Duodenal mucosa (tissue), 2 donors: ENCODE data around the gene PARD6A.

Experiments used
- H3K27ac ChIP-seq: one replicate; pipeline ENCODE4 v1.7.0; 2013; ENCODE audit warnings: low read depth, low read length
- H3K27me3 ChIP-seq, 2 donors: one replicate each; pipeline ENCODE4 v1.7.0; 2013; ENCODE audit warnings: low read length in 2 of 2, control low read depth in 1 of 2; ENCODE audit not compliant: insufficient read depth in 2 of 2, control insufficient read depth in 1 of 2
- H3K36me3 ChIP-seq, 2 donors: one replicate each; pipeline ENCODE4 v1.7.0; 2013; ENCODE audit warnings: low read length in 2 of 2, control low read depth in 1 of 2; ENCODE audit not compliant: insufficient read depth in 2 of 2, control insufficient read depth in 1 of 2
- H3K4me1 ChIP-seq, 2 donors: one replicate each; pipeline ENCODE4 v1.7.0; 2013; ENCODE audit warnings: low read length in 2 of 2, control low read depth in 1 of 2; ENCODE audit not compliant: insufficient read depth in 2 of 2, control insufficient read depth in 1 of 2
- H3K4me3 ChIP-seq, 2 donors: one replicate each; pipeline ENCODE4 v1.7.0; 2013; ENCODE audit warnings: low read length in 2 of 2, low read depth in 1 of 2
- H3K9ac ChIP-seq, 2 donors: one replicate each; pipeline ENCODE4 v1.7.0; 2013; ENCODE audit warnings: low read length in 2 of 2, low read depth in 1 of 2
- H3K9me3 ChIP-seq, 2 donors: one replicate each; pipeline ENCODE4 v1.7.0; 2013; ENCODE audit warnings: low read length in 2 of 2, control low read depth in 1 of 2; ENCODE audit not compliant: control insufficient read depth in 1 of 2

The PARD6A gene, protein sequence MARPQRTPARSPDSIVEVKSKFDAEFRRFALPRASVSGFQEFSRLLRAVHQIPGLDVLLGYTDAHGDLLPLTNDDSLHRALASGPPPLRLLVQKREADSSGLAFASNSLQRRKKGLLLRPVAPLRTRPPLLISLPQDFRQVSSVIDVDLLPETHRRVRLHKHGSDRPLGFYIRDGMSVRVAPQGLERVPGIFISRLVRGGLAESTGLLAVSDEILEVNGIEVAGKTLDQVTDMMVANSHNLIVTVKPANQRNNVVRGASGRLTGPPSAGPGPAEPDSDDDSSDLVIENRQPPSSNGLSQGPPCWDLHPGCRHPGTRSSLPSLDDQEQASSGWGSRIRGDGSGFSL

DNA sequence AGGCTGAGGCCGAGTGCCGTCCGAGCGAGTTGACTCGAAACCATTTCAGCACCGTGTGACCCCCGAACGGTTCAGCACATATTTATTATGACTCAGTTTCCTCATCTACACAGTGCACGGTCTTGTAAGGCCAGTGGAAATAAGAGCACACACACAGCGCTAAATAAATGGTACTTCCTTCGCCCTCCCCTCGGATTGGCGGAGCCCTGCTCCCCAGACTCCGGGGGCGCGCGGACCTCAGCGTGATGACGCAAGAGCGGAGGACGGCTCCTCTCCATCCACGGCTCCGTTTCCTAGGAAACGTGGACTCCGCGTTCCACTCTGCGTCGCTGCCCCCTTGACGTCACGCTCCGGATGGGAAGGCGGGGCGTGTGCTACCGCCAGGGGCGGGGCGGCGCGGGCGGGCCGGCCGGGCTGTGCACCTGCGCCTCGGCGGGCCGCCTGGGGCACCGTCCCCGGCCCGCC is at the start of gene PARD6A:
PARD6A (plus strand) TSS at position 397 of the 465 bp plus-strand sequence. CDS start 79 bp downstream, outside the sequence.
- H3K9me3 ChIP-seq = no peaks in the 10 kb centered on the region
- peaks cover 0 to 1% of the 10 kb centered on the region in 2 donors for H3K27me3 ChIP-seq
- peaks cover 7 to 25% of the 10 kb centered on the region in 2 donors for H3K4me1 ChIP-seq
- peak within 1 kb of the TSS; percentile 89 to 95 for H3K4me3 ChIP-seq
- peaks cover 5 to 9% of the 10 kb centered on the region in 2 donors for H3K36me3 ChIP-seq
- H3K9ac ChIP-seq = peak within 1 kb of the TSS; percentile 84 to 93
- H3K27ac ChIP-seq = peak within 1 kb of the TSS; percentile 98

DNA sequence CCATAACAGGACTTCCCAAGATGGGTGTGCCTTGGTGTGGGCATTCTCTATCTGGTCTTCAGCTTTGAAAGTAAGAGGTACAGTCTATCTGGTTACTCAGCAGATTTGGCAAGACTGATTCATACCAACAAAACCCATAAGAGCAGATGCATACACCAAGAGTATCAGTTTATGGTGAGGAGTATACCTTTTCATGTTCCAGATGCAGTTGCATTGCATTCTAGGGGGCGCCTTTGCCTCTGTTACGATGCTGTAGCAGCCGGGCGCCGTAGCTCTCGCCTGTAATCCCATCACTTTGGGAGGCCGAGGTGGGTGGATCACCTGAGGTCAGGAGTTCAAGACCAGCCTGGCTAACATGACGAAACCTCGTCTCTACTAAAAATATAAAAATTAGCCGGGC is 47.0 kb upstream of the PARD6A start:
- Histone ChIP-seq H3K4me3 (no peak overlapping the region), H3K36me3 (peaks cover 10 to 52% of the 10 kb centered on the region in 2 donors), H3K4me1 (no peaks in the 10 kb centered on the region), H3K27ac (no peak overlapping the region), H3K27me3 (no peaks in the 10 kb centered on the region), H3K9ac (no peak overlapping the region), H3K9me3 (no peaks in the 10 kb centered on the region)

DNA sequence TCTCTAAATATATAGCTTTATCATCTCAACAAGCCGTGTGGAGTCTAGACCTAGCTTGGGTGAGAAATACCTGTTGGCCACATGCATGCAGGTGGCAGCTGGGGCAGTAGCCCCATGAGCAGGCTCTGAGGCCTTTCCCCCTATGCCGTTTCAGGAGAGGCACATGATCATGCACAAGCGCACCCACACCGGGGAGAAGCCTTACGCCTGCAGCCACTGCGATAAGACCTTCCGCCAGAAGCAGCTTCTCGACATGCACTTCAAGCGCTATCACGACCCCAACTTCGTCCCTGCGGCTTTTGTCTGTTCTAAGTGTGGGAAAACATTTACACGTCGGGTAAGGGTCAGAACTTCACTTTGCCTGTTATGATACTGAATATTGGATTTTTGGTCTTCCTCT is 32.5 kb upstream of the PARD6A start:
- H3K9me3 ChIP-seq = no peaks in the 10 kb centered on the region
- no peak overlapping the region for H3K9ac ChIP-seq
- H3K27ac ChIP-seq = no peak overlapping the region
- H3K27me3 ChIP-seq = no peaks in the 10 kb centered on the region
- no peak overlapping the region for H3K4me3 ChIP-seq
- peaks cover 24 to 81% of the 10 kb centered on the region in 2 donors for H3K36me3 ChIP-seq
- H3K4me1 ChIP-seq = no peaks in the 10 kb centered on the region

DNA sequence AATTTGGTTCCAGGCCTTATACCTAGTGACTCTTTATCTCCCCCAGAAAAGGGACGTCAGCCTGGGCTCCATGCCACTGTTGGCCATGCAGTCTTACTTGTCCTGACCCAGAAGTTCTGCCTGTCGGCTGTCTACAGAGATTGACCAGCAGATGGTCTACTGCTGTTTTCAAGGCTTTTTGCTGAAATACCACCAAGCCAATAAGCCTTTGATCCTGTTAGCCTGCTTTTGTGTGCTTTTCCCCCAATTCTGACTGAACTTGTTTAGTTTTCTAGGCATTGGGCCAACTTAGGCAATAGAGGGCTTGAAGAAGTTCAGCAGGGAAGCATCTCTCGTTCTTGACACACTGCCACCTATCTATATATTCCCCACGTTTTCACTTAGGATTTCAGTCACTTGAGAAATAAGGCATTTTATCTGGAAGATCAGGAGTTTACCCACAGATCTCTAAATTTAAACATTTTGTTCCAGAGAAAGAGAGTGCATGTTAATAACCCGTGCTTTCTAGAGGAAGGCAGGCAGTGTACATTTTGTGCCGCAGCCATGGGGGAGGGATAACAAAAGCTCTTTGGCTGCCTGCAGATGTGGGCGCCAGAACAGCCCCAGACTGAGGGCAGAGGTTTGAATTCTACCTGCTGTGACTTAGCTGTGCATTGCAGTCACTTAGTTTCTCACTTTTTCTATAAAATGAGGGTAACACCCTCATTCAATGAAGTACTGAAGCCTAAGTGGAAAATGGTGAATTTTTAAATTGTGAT is 28.2 kb upstream of the PARD6A start:
- Histone ChIP-seq H3K9me3 (no peaks in the 10 kb centered on the region), H3K4me3 (no peak overlapping the region), H3K27me3 (no peaks in the 10 kb centered on the region), H3K36me3 (peaks cover 20 to 74% of the 10 kb centered on the region in 2 donors), H3K9ac (no peak overlapping the region), H3K4me1 (no peaks in the 10 kb centered on the region), H3K27ac (no peak overlapping the region)

DNA sequence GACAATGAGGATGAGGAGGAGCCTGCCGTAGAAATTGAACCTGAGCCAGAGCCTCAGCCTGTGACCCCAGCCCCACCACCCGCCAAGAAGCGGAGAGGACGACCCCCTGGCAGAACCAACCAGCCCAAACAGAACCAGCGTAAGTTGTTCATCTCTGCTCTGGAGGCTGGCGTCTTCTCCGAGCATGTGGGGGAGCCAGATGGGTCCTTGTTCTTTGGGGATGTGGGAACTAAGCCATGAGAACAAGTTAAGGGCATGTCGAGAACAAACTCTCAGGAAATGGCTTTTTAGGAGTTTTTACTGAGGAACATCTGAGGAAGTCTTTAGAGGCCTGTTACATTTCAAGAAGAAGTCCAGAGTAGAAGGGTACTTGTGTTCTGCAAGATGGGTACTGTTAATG is 24.0 kb upstream of the PARD6A start:
- Histone ChIP-seq H3K9me3 (no peaks in the 10 kb centered on the region), H3K9ac (no peak overlapping the region), H3K4me3 (no peak overlapping the region), H3K27ac (no peak overlapping the region), H3K36me3 (peaks cover 32 to 60% of the 10 kb centered on the region in 2 donors), H3K4me1 (no peaks in the 10 kb centered on the region), H3K27me3 (no peaks in the 10 kb centered on the region)

DNA sequence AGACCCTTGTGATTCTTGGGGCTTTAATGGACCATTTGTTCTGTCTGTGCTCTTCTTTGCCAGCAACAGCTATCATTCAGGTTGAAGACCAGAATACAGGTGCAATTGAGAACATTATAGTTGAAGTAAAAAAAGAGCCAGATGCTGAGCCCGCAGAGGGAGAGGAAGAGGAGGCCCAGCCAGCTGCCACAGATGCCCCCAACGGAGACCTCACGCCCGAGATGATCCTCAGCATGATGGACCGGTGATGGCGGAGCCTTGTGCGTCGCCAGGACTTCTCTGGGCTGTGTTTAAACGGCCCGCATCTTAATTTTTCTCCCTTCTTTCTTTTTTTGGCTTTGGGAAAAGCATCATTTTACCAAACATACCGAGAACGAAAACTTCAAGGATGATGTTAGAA is 23.1 kb upstream of the PARD6A start:
- no peak overlapping the region for H3K4me3 ChIP-seq
- no peaks in the 10 kb centered on the region for H3K4me1 ChIP-seq
- H3K9ac ChIP-seq = no peak overlapping the region
- H3K27me3 ChIP-seq = no peaks in the 10 kb centered on the region
- peaks cover 27 to 51% of the 10 kb centered on the region in 2 donors for H3K36me3 ChIP-seq
- no peaks in the 10 kb centered on the region for H3K9me3 ChIP-seq
- H3K27ac ChIP-seq = no peak overlapping the region

DNA sequence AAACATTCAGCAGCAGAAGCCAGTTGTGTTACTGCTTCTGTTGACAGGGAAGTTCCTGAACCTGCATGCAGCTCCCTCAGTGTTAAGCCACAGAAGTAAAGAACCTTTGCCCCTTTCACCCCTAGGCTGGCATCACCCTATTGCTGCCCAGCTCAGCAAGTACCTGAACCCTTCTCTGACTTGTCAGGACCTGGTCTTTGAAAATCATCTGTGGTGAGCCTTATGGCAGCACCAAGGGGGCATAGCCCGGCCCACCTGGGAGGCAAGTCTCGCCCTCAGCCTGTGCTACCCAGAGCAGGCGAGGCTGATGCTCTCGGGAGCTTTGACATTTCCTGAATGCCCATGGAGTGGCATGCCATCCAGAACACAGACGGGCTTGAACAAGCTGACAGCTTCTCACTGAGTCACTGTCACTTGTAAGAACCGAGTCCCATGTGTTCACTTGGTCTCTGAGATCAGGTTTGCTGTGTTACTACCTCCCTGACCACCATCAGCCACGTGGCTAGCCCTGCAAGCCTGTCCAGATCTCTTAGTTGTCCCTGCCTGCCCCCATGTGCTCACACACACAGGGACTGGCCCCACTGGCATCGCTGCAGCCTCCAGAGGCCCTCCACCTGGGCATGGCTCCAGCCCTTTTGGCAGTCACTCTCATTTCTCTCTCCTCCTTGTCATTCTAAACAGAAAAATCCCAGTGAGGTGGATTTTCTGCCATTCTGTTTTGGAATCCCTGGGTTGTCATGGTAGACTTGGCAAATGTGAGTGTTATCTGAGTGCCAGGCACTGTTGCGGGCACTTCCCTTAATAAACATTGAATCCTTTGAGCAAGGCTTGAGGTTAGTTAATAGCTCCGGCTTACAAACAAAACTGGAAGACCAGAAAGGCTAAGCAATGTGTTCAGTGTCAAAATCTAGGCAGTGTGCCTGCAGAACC is 18.7 kb upstream of the PARD6A start:
- Histone ChIP-seq H3K9ac (no peak overlapping the region), H3K4me1 (peaks cover 0 to 8% of the 10 kb centered on the region in 2 donors), H3K27me3 (peaks cover 16 to 18% of the 10 kb centered on the region in 2 donors), H3K36me3 (peaks cover 21 to 22% of the 10 kb centered on the region in 2 donors), H3K27ac (no peak overlapping the region), H3K9me3 (no peaks in the 10 kb centered on the region), H3K4me3 (no peak overlapping the region)

DNA sequence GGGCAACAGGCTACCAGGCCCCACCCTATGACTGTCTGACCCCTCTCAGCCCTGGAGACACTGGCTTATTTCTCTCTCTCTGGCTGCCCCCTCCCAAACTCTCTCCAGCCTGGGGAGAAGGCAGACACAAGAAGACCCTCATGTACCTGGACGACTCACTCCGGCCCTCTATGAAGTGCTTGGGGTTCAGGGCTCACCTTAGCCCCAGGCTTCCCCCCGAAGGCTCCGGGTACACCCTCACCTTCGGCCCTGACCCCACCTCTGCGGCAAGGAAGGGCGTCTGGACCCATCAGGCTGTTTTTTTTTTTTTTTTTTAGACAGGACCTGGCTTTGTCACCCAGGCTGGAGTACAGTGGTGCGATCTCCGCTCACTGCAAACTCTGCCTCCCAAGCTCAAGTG is 16.7 kb upstream of the PARD6A start:
- peaks cover 27 to 29% of the 10 kb centered on the region in 2 donors for H3K27me3 ChIP-seq

DNA sequence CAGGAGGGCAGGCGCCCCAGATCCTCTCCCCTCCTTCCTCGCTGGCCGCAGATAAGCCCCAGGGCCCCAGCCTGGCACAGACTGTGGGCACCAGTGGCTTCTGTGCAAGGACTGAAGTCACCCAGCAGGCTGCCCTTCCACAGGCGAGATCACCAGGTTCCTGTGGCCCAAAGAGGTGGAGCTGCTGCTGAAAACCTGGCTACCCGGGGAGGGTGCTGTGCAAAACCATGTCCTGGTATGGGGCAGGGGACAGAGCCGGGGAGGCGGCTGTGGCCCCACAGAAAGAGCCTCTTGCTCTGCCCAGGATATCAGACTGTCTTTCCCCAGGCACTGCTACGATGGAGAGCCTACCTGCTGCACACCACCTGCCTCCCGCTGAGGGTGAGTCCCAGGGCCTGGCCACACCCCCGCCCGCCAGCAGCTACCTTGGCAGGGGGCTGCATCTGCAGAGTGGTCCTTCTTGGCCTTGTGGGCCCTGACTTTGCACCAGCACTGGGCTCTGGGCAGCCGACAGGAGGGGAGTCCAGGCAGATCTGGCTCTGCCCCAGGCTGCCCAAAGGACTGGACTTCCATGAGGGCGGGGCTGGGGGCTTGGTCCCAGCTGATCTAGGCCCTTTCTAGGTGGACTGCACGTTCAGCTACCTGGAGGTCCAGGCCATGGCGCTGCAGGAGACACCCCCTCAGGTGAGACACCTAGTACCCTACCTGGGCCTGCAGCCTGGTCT is 15.2 kb upstream of the PARD6A start:
- peaks cover 0 to 4% of the 10 kb centered on the region in 2 donors for H3K36me3 ChIP-seq
- no peaks in the 10 kb centered on the region for H3K9me3 ChIP-seq
- peak overlapping the region; percentile 19 to 59 for H3K4me3 ChIP-seq
- peaks cover 38 to 40% of the 10 kb centered on the region in 2 donors for H3K27me3 ChIP-seq
- H3K9ac ChIP-seq = peak overlapping the region; percentile 32 to 37
- no peak overlapping the region for H3K27ac ChIP-seq
- peaks cover 0 to 12% of the 10 kb centered on the region in 2 donors for H3K4me1 ChIP-seq

More for the DNA sequence above, 16.7 kb upstream of the PARD6A start:
- H3K4me3 ChIP-seq = no peak overlapping the region
- H3K4me1 ChIP-seq = peaks cover 0 to 8% of the 10 kb centered on the region in 2 donors
- H3K9ac ChIP-seq = no peak overlapping the region
- no peak overlapping the region for H3K27ac ChIP-seq
- H3K36me3 ChIP-seq = peaks cover 1 to 3% of the 10 kb centered on the region in 2 donors
- no peaks in the 10 kb centered on the region for H3K9me3 ChIP-seq
